ENCODE data around the gene MAL.

MAL gene

GRCh38 chr2:95038635-95039298 lies 13.3 kb downstream of the MAL start:
- no peaks in the 10 kb centered on the region for H3K9me3 ChIP-seq (replicated peaks; ENCODE audit: low read length)
- H3K4me2 ChIP-seq (ENCODE audit: low read length), result no peak overlapping the region
- H3K4me1 ChIP-seq (ENCODE audit: control insufficient read depth, insufficient read depth, low read length), result peaks cover 6% of the 10 kb centered on the region
- H3K27me3 ChIP-seq (ENCODE audit: control insufficient read depth, insufficient read depth, low read length), result peaks cover 36% of the 10 kb centered on the region
- no peaks in the 10 kb centered on the region for H3K36me3 ChIP-seq (ENCODE audit: insufficient read depth, low read length)
- no peak overlapping the region for H3K9ac ChIP-seq (ENCODE audit: low read depth, low read length)
- no peak overlapping the region for H3K4me3 ChIP-seq (ENCODE audit: low read length)

- Histone ChIP-seq H3K36me3 (ENCODE audit: insufficient read depth, low read length) (no peaks in the 10 kb centered on the region), H3K27me3 (ENCODE audit: control insufficient read depth, insufficient read depth, low read length) (peaks cover 30% of the 10 kb centered on the region), H3K4me3 (ENCODE audit: low read length) (no peak overlapping the region), H3K9ac (ENCODE audit: low read depth, low read length) (no peak overlapping the region), H3K4me2 (ENCODE audit: low read length) (no peak overlapping the region), H3K4me1 (ENCODE audit: control insufficient read depth, insufficient read depth, low read length) (peaks cover 4% of the 10 kb centered on the region), H3K9me3 (replicated peaks; ENCODE audit: low read length) (no peaks in the 10 kb centered on the region)
Observed at GRCh38 chr2:95039363-95039762, 13.9 kb downstream of the MAL start.

GRCh38 chr2:95039978-95040377 lies 14.5 kb downstream of the MAL start:
- peaks cover 4% of the 10 kb centered on the region for H3K4me1 ChIP-seq (ENCODE audit: control insufficient read depth, insufficient read depth, low read length)
- no peaks in the 10 kb centered on the region for H3K9me3 ChIP-seq (replicated peaks; ENCODE audit: low read length)
- H3K36me3 ChIP-seq (ENCODE audit: insufficient read depth, low read length), result no peaks in the 10 kb centered on the region
- H3K9ac ChIP-seq (ENCODE audit: low read depth, low read length), result no peak overlapping the region
- no peak overlapping the region for H3K4me2 ChIP-seq (ENCODE audit: low read length)
- H3K27me3 ChIP-seq (ENCODE audit: control insufficient read depth, insufficient read depth, low read length), result peaks cover 31% of the 10 kb centered on the region
- no peak overlapping the region for H3K4me3 ChIP-seq (ENCODE audit: low read length)

GRCh38 chr2:95040426-95040825 lies 14.9 kb downstream of the MAL start:
- Histone ChIP-seq H3K36me3 (ENCODE audit: insufficient read depth, low read length) (no peaks in the 10 kb centered on the region), H3K9me3 (replicated peaks; ENCODE audit: low read length) (no peaks in the 10 kb centered on the region), H3K27me3 (ENCODE audit: control insufficient read depth, insufficient read depth, low read length) (peaks cover 31% of the 10 kb centered on the region), H3K4me2 (ENCODE audit: low read length) (no peak overlapping the region), H3K9ac (ENCODE audit: low read depth, low read length) (no peak overlapping the region), H3K4me1 (ENCODE audit: control insufficient read depth, insufficient read depth, low read length) (peaks cover 4% of the 10 kb centered on the region), H3K4me3 (ENCODE audit: low read length) (no peak overlapping the region)

- H3K4me2 ChIP-seq (ENCODE audit: low read length), result no peak overlapping the region
- no peaks in the 10 kb centered on the region for H3K36me3 ChIP-seq (ENCODE audit: insufficient read depth, low read length)
- H3K27me3 ChIP-seq (ENCODE audit: control insufficient read depth, insufficient read depth, low read length), result peaks cover 31% of the 10 kb centered on the region
- H3K9ac ChIP-seq (ENCODE audit: low read depth, low read length), result no peak overlapping the region
- no peak overlapping the region for H3K4me3 ChIP-seq (ENCODE audit: low read length)
- H3K4me1 ChIP-seq (ENCODE audit: control insufficient read depth, insufficient read depth, low read length), result peaks cover 4% of the 10 kb centered on the region
- H3K9me3 ChIP-seq (replicated peaks; ENCODE audit: low read length), result no peaks in the 10 kb centered on the region
Observed at GRCh38 chr2:95041060-95041823, 15.7 kb downstream of the MAL start.

- H3K36me3 ChIP-seq (ENCODE audit: insufficient read depth, low read length), result no peaks in the 10 kb centered on the region
- peaks cover 33% of the 10 kb centered on the region for H3K27me3 ChIP-seq (ENCODE audit: control insufficient read depth, insufficient read depth, low read length)
- no peak overlapping the region for H3K4me2 ChIP-seq (ENCODE audit: low read length)
- H3K9me3 ChIP-seq (replicated peaks; ENCODE audit: low read length), result no peaks in the 10 kb centered on the region
- no peak overlapping the region for H3K4me3 ChIP-seq (ENCODE audit: low read length)
- peaks cover 4% of the 10 kb centered on the region for H3K4me1 ChIP-seq (ENCODE audit: control insufficient read depth, insufficient read depth, low read length)
- no peak overlapping the region for H3K9ac ChIP-seq (ENCODE audit: low read depth, low read length)
Observed at GRCh38 chr2:95041824-95042442, 16.4 kb downstream of the MAL start.

- peaks cover 36% of the 10 kb centered on the region for H3K27me3 ChIP-seq (ENCODE audit: control insufficient read depth, insufficient read depth, low read length)
- no peak overlapping the region for H3K4me3 ChIP-seq (ENCODE audit: low read length)
- no peak overlapping the region for H3K4me2 ChIP-seq (ENCODE audit: low read length)
- H3K9ac ChIP-seq (ENCODE audit: low read depth, low read length), result no peak overlapping the region
- H3K4me1 ChIP-seq (ENCODE audit: control insufficient read depth, insufficient read depth, low read length), result peaks cover 4% of the 10 kb centered on the region
- H3K9me3 ChIP-seq (replicated peaks; ENCODE audit: low read length), result no peaks in the 10 kb centered on the region
- H3K36me3 ChIP-seq (ENCODE audit: insufficient read depth, low read length), result no peaks in the 10 kb centered on the region
Observed at GRCh38 chr2:95042472-95043271, 17.2 kb downstream of the MAL start.

- Histone ChIP-seq H3K4me1 (ENCODE audit: control insufficient read depth, insufficient read depth, low read length) (peaks cover 4% of the 10 kb centered on the region), H3K9ac (ENCODE audit: low read depth, low read length) (no peak overlapping the region), H3K4me3 (ENCODE audit: low read length) (no peak overlapping the region), H3K36me3 (ENCODE audit: insufficient read depth, low read length) (no peaks in the 10 kb centered on the region), H3K27me3 (ENCODE audit: control insufficient read depth, insufficient read depth, low read length) (peaks cover 42% of the 10 kb centered on the region), H3K4me2 (ENCODE audit: low read length) (peak overlapping the region; percentile 45), H3K9me3 (replicated peaks; ENCODE audit: low read length) (no peaks in the 10 kb centered on the region)
Observed at GRCh38 chr2:95043300-95044093, 18.0 kb downstream of the MAL start.

- Histone ChIP-seq H3K36me3 (ENCODE audit: insufficient read depth, low read length) (no peaks in the 10 kb centered on the region), H3K27me3 (ENCODE audit: control insufficient read depth, insufficient read depth, low read length) (peaks cover 51% of the 10 kb centered on the region), H3K4me2 (ENCODE audit: low read length) (no peak overlapping the region), H3K9ac (ENCODE audit: low read depth, low read length) (no peak overlapping the region), H3K4me1 (ENCODE audit: control insufficient read depth, insufficient read depth, low read length) (peaks cover 4% of the 10 kb centered on the region), H3K4me3 (ENCODE audit: low read length) (no peak overlapping the region), H3K9me3 (replicated peaks; ENCODE audit: low read length) (no peaks in the 10 kb centered on the region)
Observed at GRCh38 chr2:95044601-95045000, 19.1 kb downstream of the MAL start.

GRCh38 chr2:95046371-95047112 lies 21.0 kb downstream of the MAL start:
- no peaks in the 10 kb centered on the region for H3K36me3 ChIP-seq (ENCODE audit: insufficient read depth, low read length)
- H3K9me3 ChIP-seq (replicated peaks; ENCODE audit: low read length), result no peaks in the 10 kb centered on the region
- H3K4me1 ChIP-seq (ENCODE audit: control insufficient read depth, insufficient read depth, low read length), result peaks cover 4% of the 10 kb centered on the region
- H3K4me3 ChIP-seq (ENCODE audit: low read length), result no peak overlapping the region
- H3K9ac ChIP-seq (ENCODE audit: low read depth, low read length), result no peak overlapping the region
- peaks cover 59% of the 10 kb centered on the region for H3K27me3 ChIP-seq (ENCODE audit: control insufficient read depth, insufficient read depth, low read length)
- H3K4me2 ChIP-seq (ENCODE audit: low read length), result no peak overlapping the region
